HG02610 (cell line): ENCODE measurements around the gene DUS3L.
"Not testable (repeated sequence)": the region's sequence is repeated elsewhere in the genome, so short reads cannot be mapped to it uniquely, and the experiment has no call there.

Experiments
- ATAC-seq: cut with Tn5 transposase; IDR thresholded peaks from one replicate; pipeline ENCODE4 v1.9.1; 2021; ENCODE audit warnings: mild to moderate bottlenecking, moderate library complexity; ENCODE audit not compliant: unreplicated experiment

Gene DUS3L

GRCh38 chr19:5778402-5778801 is 12.6 kb downstream of the DUS3L start:
- ATAC-seq, result no peak

GRCh38 chr19:5775668-5776309 is 15.2 kb downstream of the DUS3L start:
- no peak for ATAC-seq

DNA sequence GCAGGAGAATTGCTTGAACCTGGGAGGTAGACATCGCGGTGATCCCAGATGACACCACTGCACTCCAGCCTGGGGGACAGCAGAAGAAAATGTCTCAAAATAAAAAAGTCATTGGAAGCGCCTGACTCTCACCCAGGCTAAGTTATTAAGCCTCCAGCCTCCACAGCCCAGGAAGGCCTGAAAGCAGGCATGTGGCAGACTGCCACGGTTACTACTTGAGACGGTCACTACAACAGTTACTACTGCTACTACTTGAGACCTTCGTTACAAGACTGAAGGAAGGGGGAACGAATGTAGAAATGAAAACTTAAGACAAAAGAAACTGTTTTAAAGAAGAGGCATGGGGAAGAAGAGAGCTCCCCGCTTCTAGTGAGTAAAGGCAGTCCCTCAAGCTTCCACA is 16.0 kb downstream of the DUS3L start:
- no peak for ATAC-seq

DNA sequence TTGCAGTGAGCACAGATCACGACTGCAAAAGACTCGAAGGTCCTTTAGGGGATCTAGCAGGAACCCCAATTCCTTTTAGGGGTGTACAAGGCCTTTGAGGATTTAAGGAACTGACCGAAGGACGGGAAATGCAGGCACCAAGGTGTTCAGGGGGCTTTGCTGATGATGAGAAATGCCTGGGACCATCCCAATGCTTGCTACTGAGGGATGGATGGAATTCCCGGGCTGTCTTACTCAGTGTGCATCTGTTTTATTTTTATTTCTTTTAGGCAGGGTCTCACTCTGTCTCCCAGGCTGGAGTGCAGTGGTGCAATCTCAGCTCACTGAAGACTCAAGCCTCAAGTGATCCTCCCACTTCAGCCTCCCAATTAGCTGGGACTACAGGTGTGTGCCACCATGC is 17.7 kb downstream of the DUS3L start:
- no peak for ATAC-seq

DNA sequence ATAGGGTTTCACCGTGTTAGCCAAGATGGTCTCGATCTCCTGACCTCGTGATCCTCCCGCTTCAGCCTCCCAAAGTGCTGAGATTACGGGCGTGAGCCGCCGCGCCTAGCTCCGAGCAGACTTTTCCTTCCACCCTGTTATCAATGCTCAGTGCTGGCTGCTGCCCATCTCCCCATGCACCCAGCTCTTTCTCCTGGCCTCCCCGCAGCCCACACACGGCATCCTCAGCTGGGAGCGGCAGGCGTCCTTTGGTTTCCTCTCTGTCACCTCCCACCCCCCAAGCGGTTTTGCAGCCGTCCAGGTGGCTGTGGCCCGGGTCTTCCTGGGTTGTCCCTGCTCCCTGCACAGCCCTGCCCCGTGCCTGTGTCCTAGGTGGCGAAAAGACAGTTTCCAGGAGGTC is 18.5 kb downstream of the DUS3L start:
- no peak for ATAC-seq

DNA sequence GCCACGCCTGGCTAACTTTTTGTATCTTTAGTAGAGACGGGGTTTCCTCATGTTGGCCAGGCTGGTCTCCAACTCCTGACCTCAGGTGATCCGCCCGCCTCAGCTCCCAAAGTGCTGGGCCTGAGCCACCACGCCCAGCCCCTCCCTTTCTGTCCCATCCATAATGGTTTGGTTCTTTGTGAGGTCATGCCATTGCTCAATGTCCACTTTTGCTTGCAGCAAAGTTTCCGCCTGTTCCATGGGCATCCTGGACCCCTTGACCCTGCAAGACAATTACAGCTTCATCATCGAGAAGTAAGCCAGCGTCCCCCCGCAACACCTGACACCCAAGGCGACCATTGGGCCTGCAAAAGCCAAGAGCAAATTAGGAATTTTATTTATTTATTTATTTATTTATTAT is 23.0 kb downstream of the DUS3L start:
- ATAC-seq, result no peak

GRCh38 chr19:5765220-5765619 is 25.7 kb downstream of the DUS3L start:
- ATAC-seq, result no peak

GRCh38 chr19:5762608-5763217 is 28.2 kb downstream of the DUS3L start:
- no peak for ATAC-seq

DNA sequence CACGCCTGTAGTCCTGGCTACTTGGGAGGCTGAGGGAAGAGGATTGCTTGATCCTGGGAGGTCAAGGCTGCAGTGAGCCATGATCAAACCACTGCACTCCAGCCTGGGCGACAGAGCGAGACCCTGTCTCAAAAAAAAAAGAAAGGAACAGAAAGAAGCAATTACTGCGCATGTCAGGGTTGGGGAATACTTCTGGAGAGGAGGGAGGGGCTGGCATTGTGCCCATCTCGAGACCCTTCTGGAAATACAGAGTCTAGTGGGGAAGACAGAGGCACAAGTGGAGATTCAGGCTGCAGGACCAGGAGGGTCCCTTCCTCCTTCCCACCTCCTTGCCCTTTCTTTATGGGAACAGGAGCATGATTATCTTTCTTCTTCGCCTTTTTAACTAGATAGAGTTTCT is 37.2 kb downstream of the DUS3L start:
- ATAC-seq, result no peak

- no peak for ATAC-seq
Observed at GRCh38 chr19:5751709-5752108, 39.3 kb downstream of the DUS3L start.

DNA sequence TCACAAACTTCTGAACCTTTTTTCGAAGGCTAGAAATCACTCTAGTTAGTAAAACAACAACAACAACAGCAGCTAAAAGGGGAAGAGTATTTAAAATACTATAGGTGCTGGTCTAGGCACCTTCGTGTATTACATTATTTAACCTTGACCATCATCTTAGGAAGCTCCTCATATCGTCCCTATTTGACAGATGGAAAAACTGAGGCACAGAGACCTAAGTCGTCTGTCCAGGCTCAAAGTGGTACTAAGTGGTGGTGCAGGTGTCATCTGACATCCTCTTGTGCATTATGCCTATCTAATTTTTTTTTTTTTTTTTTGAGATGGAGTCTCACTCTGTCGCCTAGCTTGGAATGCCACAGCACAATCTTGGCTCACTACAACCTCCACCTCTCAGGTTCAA is 41.5 kb downstream of the DUS3L start:
- no peak for ATAC-seq

- not testable (repeated sequence) for ATAC-seq
Observed at GRCh38 chr19:5748920-5749319, 42.0 kb downstream of the DUS3L start.

DNA sequence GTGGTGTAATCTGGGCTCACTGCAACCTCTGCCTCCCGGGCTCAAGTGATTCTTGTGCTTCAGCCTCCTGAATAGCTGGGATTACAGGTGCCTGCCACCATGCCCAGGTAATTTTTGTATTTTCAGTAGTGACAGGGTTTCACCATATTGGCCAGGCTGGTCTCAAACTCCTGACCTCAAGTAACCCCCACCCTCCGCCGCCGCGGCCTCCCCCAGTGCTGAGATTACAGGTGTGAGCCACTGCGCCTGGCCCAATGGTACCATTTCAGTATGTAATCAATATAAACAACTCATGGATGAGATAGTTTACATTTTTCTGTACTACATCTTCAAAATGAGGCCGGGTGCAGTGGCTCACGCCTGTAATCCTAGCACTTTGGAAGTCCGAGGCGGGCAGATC is 46.0 kb downstream of the DUS3L start:
- ATAC-seq, result not testable (repeated sequence)

GRCh38 chr19:5743630-5744029 is 47.3 kb downstream of the DUS3L start:
- no peak for ATAC-seq

- no peak for ATAC-seq
Observed at GRCh38 chr19:5742051-5742450, 48.9 kb downstream of the DUS3L start.

DNA sequence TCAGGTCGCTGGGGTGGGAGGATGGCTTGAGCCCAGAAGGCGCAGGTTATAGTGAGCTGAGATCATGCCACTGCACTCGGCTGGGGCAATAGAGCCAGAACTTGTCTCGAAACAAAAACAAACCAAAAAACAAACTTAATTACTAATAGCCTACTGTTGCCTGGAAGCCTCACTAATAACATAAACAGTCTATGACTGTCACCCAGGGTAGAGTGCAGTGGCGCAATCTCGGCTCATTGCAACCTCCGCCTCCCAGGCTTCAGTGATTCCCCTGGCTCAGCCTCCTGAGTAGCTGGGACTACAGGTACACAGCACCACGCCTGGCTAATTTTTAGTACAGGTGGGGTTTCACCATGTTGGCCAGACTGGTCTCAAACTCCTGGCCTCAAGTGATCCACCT is 52.5 kb downstream of the DUS3L start:
- ATAC-seq, result no peak
